Measurements from ENCODE around the gene ST8SIA4.

Gene ST8SIA4

DNA sequence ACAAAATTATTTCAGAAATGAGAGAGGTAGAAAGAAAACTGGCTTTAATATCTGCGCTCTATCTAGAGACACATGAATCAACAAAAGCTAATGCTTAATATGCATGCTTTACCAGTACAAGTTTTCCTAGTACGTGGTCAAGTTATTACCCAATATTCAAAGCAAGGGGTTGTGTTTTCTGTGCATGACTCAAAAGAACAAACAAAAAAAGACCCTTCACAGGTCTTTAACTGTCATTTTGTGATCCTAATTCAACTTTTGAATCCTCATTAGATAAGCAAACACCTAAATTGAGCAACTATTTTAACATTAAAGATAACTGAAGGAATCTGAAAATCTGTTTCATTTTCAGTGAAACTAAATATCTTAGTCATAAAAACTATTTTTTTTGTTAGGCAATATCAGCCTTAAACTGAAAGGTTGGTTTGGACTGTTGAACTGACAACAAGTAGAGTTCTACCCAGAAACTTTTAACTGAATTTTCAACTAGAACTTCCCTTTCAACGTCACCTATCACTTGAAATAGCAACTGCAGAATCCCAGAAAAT lies 12.5 kb downstream of the ST8SIA4 start:
- peaks cover 74% of the 10 kb centered on the region for H3K4me1 Mint-ChIP-seq
- no peaks in the 10 kb centered on the region for H3K27me3 Mint-ChIP-seq
- peaks cover 20% of the 10 kb centered on the region for H3K36me3 Mint-ChIP-seq
- peak overlapping the region; percentile 81 for H3K27ac Mint-ChIP-seq
- H3K9me3 Mint-ChIP-seq, result no peaks in the 10 kb centered on the region
- peak overlapping the region; percentile 62 for H3K4me3 Mint-ChIP-seq

- H3K27ac Mint-ChIP-seq, result peak overlapping the region; percentile 81
- no peaks in the 10 kb centered on the region for H3K9me3 Mint-ChIP-seq
- no peaks in the 10 kb centered on the region for H3K27me3 Mint-ChIP-seq
- H3K4me3 Mint-ChIP-seq, result peak overlapping the region; percentile 62
- peaks cover 19% of the 10 kb centered on the region for H3K36me3 Mint-ChIP-seq
- H3K4me1 Mint-ChIP-seq, result peaks cover 70% of the 10 kb centered on the region
These were observed 13.2 kb downstream of the ST8SIA4 start for GRCh38 chr5:100889896-100890295.

GRCh38 chr5:100889165-100889743 lies 13.8 kb downstream of the ST8SIA4 start:
- peak overlapping the region; percentile 64 for H3K4me3 Mint-ChIP-seq
- H3K9me3 Mint-ChIP-seq, result no peaks in the 10 kb centered on the region
- no peaks in the 10 kb centered on the region for H3K27me3 Mint-ChIP-seq
- H3K4me1 Mint-ChIP-seq, result peaks cover 70% of the 10 kb centered on the region
- peak overlapping the region; percentile 72 for H3K27ac Mint-ChIP-seq
- peaks cover 19% of the 10 kb centered on the region for H3K36me3 Mint-ChIP-seq

DNA sequence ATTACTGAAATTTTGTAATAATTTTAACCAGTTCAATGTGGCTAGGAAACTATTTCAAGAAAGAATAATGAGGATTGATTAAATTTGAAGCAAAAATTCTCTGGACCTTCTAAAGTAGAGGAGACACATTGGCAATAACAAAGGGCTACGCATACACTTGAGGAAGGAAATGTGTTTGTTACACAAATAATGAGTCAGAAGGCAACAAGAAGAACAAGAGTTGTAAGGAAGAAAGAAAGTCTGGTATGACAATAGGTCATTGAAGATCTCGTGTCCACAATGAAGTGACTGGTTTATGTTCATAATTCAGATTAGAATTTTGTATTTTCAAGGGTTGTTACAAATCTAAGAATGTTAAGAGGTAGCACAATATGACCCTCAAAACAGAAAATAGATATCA lies 25.8 kb downstream of the ST8SIA4 start:
- Mint-ChIP-seq H3K4me1 (peaks cover 58% of the 10 kb centered on the region), H3K4me3 (no peak overlapping the region), H3K27me3 (no peaks in the 10 kb centered on the region), H3K27ac (no peak overlapping the region), H3K36me3 (peaks cover 35% of the 10 kb centered on the region), H3K9me3 (no peaks in the 10 kb centered on the region)

- Mint-ChIP-seq H3K36me3 (peaks cover 38% of the 10 kb centered on the region), H3K4me1 (peaks cover 64% of the 10 kb centered on the region), H3K4me3 (peak overlapping the region; percentile 19), H3K27ac (peak overlapping the region; percentile 59), H3K9me3 (no peaks in the 10 kb centered on the region), H3K27me3 (no peaks in the 10 kb centered on the region)
These were observed 30.5 kb downstream of the ST8SIA4 start for GRCh38 chr5:100872408-100873190.

DNA sequence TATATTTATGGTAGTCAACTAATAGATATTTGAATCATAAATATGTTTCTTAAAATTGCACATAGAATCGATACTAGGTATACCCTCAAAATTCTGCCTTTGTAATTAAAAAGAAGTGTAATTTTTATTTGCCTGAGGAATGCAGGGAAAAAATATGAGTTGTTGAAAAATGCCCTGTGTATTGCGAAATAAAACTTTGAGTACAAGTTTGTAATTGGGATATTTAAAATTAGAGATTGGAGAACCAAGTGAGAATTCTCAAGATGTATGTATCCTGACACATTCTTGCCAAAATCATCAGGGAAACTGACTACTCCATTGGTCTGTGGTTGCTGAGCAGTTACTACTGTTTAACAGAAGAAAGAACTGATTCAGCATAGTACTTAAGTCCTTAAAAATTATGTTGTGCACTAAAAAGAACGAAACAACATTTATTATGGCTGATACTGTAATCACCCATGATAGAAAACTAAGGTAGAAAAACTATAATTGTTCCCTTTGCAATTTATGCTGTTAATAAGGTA lies 36.0 kb downstream of the ST8SIA4 start:
- Mint-ChIP-seq H3K4me3 (no peak overlapping the region), H3K9me3 (no peaks in the 10 kb centered on the region), H3K4me1 (peaks cover 41% of the 10 kb centered on the region), H3K27ac (no peak overlapping the region), H3K36me3 (peaks cover 30% of the 10 kb centered on the region), H3K27me3 (no peaks in the 10 kb centered on the region)

DNA sequence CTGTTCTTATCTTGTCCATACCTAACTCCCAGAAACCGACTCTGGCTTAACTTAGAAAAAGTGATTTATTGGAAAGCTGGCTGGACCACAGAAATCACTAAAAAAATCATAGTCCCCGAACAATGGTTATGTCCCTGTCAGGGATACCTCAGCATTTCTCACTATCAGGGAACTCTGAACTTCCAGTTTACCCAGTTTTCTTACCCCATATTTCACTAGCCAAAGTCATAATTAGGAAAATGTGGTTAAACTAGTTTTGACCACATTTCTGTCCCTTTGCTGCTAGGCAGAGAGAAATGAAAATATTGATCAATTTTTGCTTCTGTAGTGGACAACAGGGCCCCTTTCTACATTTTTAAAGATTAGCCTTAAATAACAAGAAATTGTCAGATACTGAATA lies 38.2 kb downstream of the ST8SIA4 start:
- Mint-ChIP-seq H3K36me3 (peaks cover 26% of the 10 kb centered on the region), H3K9me3 (no peaks in the 10 kb centered on the region), H3K4me3 (no peak overlapping the region)

DNA sequence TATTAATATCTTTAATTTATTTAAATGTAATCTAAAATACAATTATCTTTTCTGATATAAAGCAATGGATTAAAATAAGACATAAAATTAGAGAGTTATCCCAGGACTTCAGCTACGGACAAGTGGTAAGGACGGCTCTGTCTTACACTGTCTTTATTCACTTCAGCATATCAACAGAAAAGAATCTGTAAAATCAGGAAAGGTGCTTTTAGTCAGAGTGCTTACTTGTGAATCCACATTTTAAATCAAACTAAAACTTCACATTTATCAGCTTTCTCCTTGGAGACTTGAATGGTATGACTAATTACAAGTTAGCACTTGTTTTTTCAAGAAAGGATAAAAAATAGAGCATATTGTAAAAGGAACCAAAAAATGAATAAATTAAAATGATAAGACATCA lies 39.3 kb downstream of the ST8SIA4 start:
- Mint-ChIP-seq H3K9me3 (no peaks in the 10 kb centered on the region), H3K27ac (no peak overlapping the region), H3K4me1 (peaks cover 49% of the 10 kb centered on the region), H3K4me3 (no peak overlapping the region), H3K27me3 (no peaks in the 10 kb centered on the region), H3K36me3 (peaks cover 25% of the 10 kb centered on the region)

More for the DNA sequence above, 38.2 kb downstream of the ST8SIA4 start:
- peaks cover 44% of the 10 kb centered on the region for H3K4me1 Mint-ChIP-seq
- H3K27me3 Mint-ChIP-seq, result no peaks in the 10 kb centered on the region
- H3K27ac Mint-ChIP-seq, result peak overlapping the region; percentile 21

GRCh38 chr5:100861148-100861547 lies 41.9 kb downstream of the ST8SIA4 start:
- Mint-ChIP-seq H3K27ac (peak overlapping the region; percentile 64), H3K4me3 (no peak overlapping the region), H3K9me3 (no peaks in the 10 kb centered on the region), H3K36me3 (peaks cover 21% of the 10 kb centered on the region), H3K4me1 (peaks cover 47% of the 10 kb centered on the region), H3K27me3 (no peaks in the 10 kb centered on the region)

DNA sequence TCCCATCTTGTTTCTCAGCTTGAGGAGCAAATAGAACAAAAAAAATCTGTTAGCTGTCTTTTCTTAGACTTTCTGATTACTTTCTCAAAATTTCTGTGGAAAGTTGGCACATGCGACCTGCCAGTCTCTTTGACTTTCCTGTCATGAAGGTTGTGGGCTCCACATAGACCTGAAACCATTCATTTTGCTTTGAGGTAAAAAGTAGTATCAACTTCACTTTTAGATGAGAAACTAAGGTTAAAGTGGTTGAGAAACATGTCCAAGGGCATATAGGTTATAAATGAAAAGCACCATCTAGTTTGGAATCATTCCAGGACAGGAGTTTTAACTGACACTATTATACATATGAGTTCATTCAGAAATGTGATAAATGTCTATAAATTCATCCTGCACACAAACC lies 42.7 kb downstream of the ST8SIA4 start:
- Mint-ChIP-seq H3K4me3 (no peak overlapping the region), H3K4me1 (peaks cover 46% of the 10 kb centered on the region), H3K27me3 (no peaks in the 10 kb centered on the region), H3K9me3 (no peaks in the 10 kb centered on the region), H3K36me3 (peaks cover 18% of the 10 kb centered on the region), H3K27ac (peak overlapping the region; percentile 37)

- H3K36me3 Mint-ChIP-seq, result peaks cover 20% of the 10 kb centered on the region
- peaks cover 51% of the 10 kb centered on the region for H3K4me1 Mint-ChIP-seq
- no peak overlapping the region for H3K4me3 Mint-ChIP-seq
- H3K27me3 Mint-ChIP-seq, result no peaks in the 10 kb centered on the region
- H3K27ac Mint-ChIP-seq, result no peak overlapping the region
- H3K9me3 Mint-ChIP-seq, result no peaks in the 10 kb centered on the region
These were observed 44.0 kb downstream of the ST8SIA4 start for GRCh38 chr5:100858987-100859545.

DNA sequence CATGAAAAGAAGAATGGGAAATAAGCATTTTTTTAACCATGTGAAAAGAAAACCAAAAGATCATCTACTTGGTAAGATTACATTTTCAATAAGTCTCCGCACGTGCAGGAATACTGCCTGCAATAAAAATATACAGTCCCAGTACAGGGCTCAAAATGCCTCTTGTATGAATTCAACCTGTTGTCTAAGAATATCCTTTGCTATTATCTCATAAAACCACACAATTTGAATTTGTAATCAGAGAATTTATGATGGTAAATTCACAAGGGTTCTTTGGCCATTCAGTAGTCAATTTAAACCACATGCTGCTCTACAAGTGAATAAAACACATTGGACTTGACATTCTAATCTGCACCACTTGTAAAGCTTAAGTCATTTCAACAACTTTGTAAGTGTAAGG lies 46.6 kb downstream of the ST8SIA4 start:
- Mint-ChIP-seq H3K9me3 (no peaks in the 10 kb centered on the region), H3K27me3 (no peaks in the 10 kb centered on the region), H3K36me3 (peaks cover 17% of the 10 kb centered on the region), H3K4me3 (no peak overlapping the region), H3K4me1 (peaks cover 62% of the 10 kb centered on the region), H3K27ac (no peak overlapping the region)

DNA sequence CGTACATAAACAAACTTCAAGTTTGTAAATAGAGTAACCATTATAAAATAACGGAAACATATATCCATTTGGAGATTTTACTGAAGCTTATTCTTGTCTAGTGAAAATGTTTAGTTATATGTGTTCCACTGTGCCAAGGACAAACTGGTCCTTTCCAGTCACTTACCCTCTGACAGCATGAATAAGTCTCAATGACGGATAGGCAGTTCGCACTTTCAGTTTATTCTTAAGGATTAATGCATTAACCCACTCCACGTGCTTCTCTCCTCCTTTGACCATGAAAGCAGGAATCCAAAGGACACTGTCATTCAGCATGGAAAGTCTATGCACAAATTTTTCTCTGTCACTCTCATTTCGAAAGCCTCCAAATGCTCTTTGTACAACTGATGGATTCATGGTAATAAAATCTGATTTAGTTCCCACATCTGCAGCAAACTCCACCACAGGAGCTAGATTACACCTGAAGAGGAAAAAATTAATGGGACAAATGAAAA lies 47.1 kb downstream of the ST8SIA4 start:
- Mint-ChIP-seq H3K4me1 (peaks cover 57% of the 10 kb centered on the region), H3K4me3 (no peak overlapping the region), H3K27me3 (no peaks in the 10 kb centered on the region), H3K9me3 (no peaks in the 10 kb centered on the region), H3K27ac (no peak overlapping the region), H3K36me3 (peaks cover 13% of the 10 kb centered on the region)

- Mint-ChIP-seq H3K27ac (no peak overlapping the region), H3K9me3 (no peaks in the 10 kb centered on the region), H3K4me3 (no peak overlapping the region), H3K4me1 (peaks cover 52% of the 10 kb centered on the region), H3K36me3 (peaks cover 12% of the 10 kb centered on the region), H3K27me3 (no peaks in the 10 kb centered on the region)
These were observed 47.8 kb downstream of the ST8SIA4 start for GRCh38 chr5:100855295-100855694.

DNA sequence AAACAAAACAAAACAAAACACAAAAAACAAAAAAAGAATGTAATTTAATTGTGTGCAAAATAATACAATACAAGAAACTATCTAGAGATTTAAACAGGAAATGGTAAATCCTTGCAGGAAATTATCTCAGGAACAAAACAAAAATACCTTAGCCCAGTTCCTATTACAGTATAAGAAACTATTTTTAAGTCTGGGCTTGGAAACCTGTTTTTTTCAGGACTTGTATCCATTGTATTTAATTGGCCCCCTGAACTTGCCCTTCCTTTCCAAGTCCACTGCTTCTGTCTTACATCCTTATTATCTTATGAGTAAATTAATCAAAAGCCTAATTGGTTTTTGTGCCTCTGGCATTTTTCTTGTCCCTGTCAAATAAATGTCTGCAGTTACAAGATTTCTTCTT lies 48.5 kb downstream of the ST8SIA4 start:
- peaks cover 12% of the 10 kb centered on the region for H3K36me3 Mint-ChIP-seq
- H3K9me3 Mint-ChIP-seq, result no peaks in the 10 kb centered on the region
- no peak overlapping the region for H3K4me3 Mint-ChIP-seq
- no peaks in the 10 kb centered on the region for H3K27me3 Mint-ChIP-seq
- peaks cover 49% of the 10 kb centered on the region for H3K4me1 Mint-ChIP-seq
- H3K27ac Mint-ChIP-seq, result peak overlapping the region; percentile 46

- peaks cover 12% of the 10 kb centered on the region for H3K36me3 Mint-ChIP-seq
These were observed 49.5 kb downstream of the ST8SIA4 start for GRCh38 chr5:100853582-100853981.

More at GRCh38 chr5:100853582-100853981, 49.5 kb downstream of the ST8SIA4 start:
- H3K27ac Mint-ChIP-seq, result peak overlapping the region; percentile 83
- peaks cover 41% of the 10 kb centered on the region for H3K4me1 Mint-ChIP-seq
- no peaks in the 10 kb centered on the region for H3K9me3 Mint-ChIP-seq
- no peaks in the 10 kb centered on the region for H3K27me3 Mint-ChIP-seq
- peak overlapping the region; percentile 27 for H3K4me3 Mint-ChIP-seq
